ENCODE results near the gene IGSF21. TPM values are rescaled to one million over a fixed set of nuclear protein-coding genes. Genes with fewer than 3 reads are reported as not detected.

IGSF21 gene
- total RNA-seq, 4 donors from 2014 or later, result 0.11 to 2.6 (median 0.69) TPM

- no peaks in the 10 kb centered on the region for H3K9me3 ChIP-seq
- 64 to 79% methylated on average over 12 of the region's 12 CpGs for WGBS, 2 donors
- DNase-seq, result no peak
- H3K4me3 ChIP-seq (replicated peaks in 1 of 3), result no peak overlapping the region
- intact Hi-C loops (cut with DNase I), result no loop called here
- no peaks in the 10 kb centered on the region for H3K4me1 ChIP-seq
- no peak overlapping the region for H3K27ac ChIP-seq
- no peaks in the 10 kb centered on the region for H3K36me3 ChIP-seq
- no peak for TF ChIP-seq POLR2A (IDR thresholded peaks at IDR 0.05)
- peaks cover 6% of the 10 kb centered on the region for H3K27me3 ChIP-seq
Measured at GRCh38 chr1:18174037-18174436, 66.4 kb downstream of the IGSF21 start.

GRCh38 chr1:18175051-18175450 lies 67.5 kb downstream of the IGSF21 start:
- no peak for DNase-seq
- no peak for TF ChIP-seq POLR2A (IDR thresholded peaks at IDR 0.05)
- TF ChIP-seq CTCF (IDR thresholded peaks at IDR 0.05), result no peak
- Histone ChIP-seq H3K36me3 (no peaks in the 10 kb centered on the region), H3K4me3 (replicated peaks in 1 of 3) (no peak overlapping the region), H3K4me1 (no peaks in the 10 kb centered on the region), H3K27ac (no peak overlapping the region), H3K9me3 (no peaks in the 10 kb centered on the region), H3K27me3 (peaks cover 6% of the 10 kb centered on the region)
- intact Hi-C loops (cut with DNase I), result no loop called here
- 42 to 53% methylated on average over 6 of the region's 6 CpGs for WGBS, 2 donors

GRCh38 chr1:18175530-18176377 lies 68.2 kb downstream of the IGSF21 start:
- intact Hi-C loops (cut with DNase I), result no loop called here
- DNase-seq, result peak in 1 of 2 donors; percentile 3
- Histone ChIP-seq H3K36me3 (no peaks in the 10 kb centered on the region), H3K27ac (no peak overlapping the region), H3K4me1 (no peaks in the 10 kb centered on the region), H3K4me3 (replicated peaks in 1 of 3) (no peak overlapping the region), H3K9me3 (no peaks in the 10 kb centered on the region), H3K27me3 (peaks cover 6% of the 10 kb centered on the region)
- TF ChIP-seq CTCF (IDR thresholded peaks at IDR 0.05) (no peak), POLR2A (IDR thresholded peaks at IDR 0.05) (no peak)
- 39 to 46% methylated on average over 12 to 13 of the region's 13 CpGs for WGBS, 2 donors

GRCh38 chr1:18176619-18177018 lies 69.0 kb downstream of the IGSF21 start:
- peaks cover 6% of the 10 kb centered on the region for H3K27me3 ChIP-seq
- no peaks in the 10 kb centered on the region for H3K4me1 ChIP-seq
- H3K36me3 ChIP-seq, result no peaks in the 10 kb centered on the region
- 49 to 60% methylated on average over 4 of the region's 4 CpGs for WGBS, 2 donors
- DNase-seq, result no peak
- no peak overlapping the region for H3K27ac ChIP-seq
- no peaks in the 10 kb centered on the region for H3K9me3 ChIP-seq
- no peak overlapping the region for H3K4me3 ChIP-seq (replicated peaks in 1 of 3)
- intact Hi-C loops (cut with DNase I), result no loop called here
- TF ChIP-seq POLR2A (IDR thresholded peaks at IDR 0.05), result no peak
- no peak for TF ChIP-seq CTCF (IDR thresholded peaks at IDR 0.05)

- intact Hi-C loops (cut with DNase I), result no loop called here
Measured at GRCh38 chr1:18178111-18178510, 70.5 kb downstream of the IGSF21 start.

More at GRCh38 chr1:18178111-18178510, 70.5 kb downstream of the IGSF21 start:
- Histone ChIP-seq H3K36me3 (no peaks in the 10 kb centered on the region), H3K4me1 (no peaks in the 10 kb centered on the region), H3K4me3 (replicated peaks in 1 of 3) (no peak overlapping the region), H3K9me3 (no peaks in the 10 kb centered on the region), H3K27ac (no peak overlapping the region), H3K27me3 (peaks cover 6% of the 10 kb centered on the region)
- DNase-seq, result no peak
- TF ChIP-seq POLR2A (IDR thresholded peaks at IDR 0.05) (no peak), CTCF (IDR thresholded peaks at IDR 0.05) (no peak)
- WGBS, 2 donors, result 28 to 33% methylated on average over 8 of the region's 8 CpGs

All from thyroid gland (tissue), 4 donors.